Activated CD4-positive, alpha-beta memory T cell treated with anti-CD3 and anti-CD28 coated beads for 36 hours (primary cell): ENCODE measurements around the gene KRTAP4-7. TPM values are rescaled to one million over a fixed set of nuclear protein-coding genes. Genes with fewer than 3 reads are reported as not detected.
"Not testable (repeated sequence)": the region's sequence is repeated elsewhere in the genome, so short reads cannot be mapped to it uniquely, and the experiment has no call there.

Experiments
- CTCF ChIA-PET: fragments of 350-600 bp; sonication (Branson Sonifier 250); formaldehyde crosslinking; loops from one replicate; lab custom pipeline; 2021; ENCODE audit warnings: antibody characterized with exemption, inconsistent platforms; lab: Charles Lee
- POLR2A ChIA-PET: fragments of 350-600 bp; sonication (Branson Sonifier 250); formaldehyde crosslinking; loops from one replicate; lab custom pipeline; 2021; ENCODE audit warnings: antibody characterized with exemption; lab: Charles Lee
- DNase-seq: peaks from one replicate; pipeline ENCODE4 v3.0.0-alpha.2; 2020
- H3K27ac Mint-ChIP-seq: one replicate; pipeline ENCODE4 v1.8.0; 2021; ENCODE audit warnings: mixed read lengths
- H3K27me3 Mint-ChIP-seq: one replicate; pipeline ENCODE4 v1.8.0; 2021; ENCODE audit warnings: mixed read lengths
- H3K36me3 Mint-ChIP-seq: one replicate; pipeline ENCODE4 v1.8.0; 2021; ENCODE audit warnings: mixed read lengths
- H3K4me1 Mint-ChIP-seq: one replicate; pipeline ENCODE4 v1.8.0; 2021; ENCODE audit warnings: low read depth, mixed read lengths
- H3K4me3 Mint-ChIP-seq: one replicate; pipeline ENCODE4 v1.8.0; 2021; ENCODE audit warnings: mild to moderate bottlenecking, mixed read lengths
- H3K9me3 Mint-ChIP-seq: one replicate; pipeline ENCODE4 v1.8.0; 2021; ENCODE audit warnings: mixed read lengths
- intact Hi-C: fragments of 100-400 bp; cut with micrococcal nuclease; formaldehyde crosslinking; loops from one replicate; pipeline ENCODE4 v1.15.1; 2023
- total RNA-seq, 2 experiments: library from RNA; stranded (reverse); gene quantifications; one replicate each; pipeline ENCODE4 v1.2.3, GENCODE V29; 2021

Gene KRTAP4-7
- total RNA-seq, 2 experiments from 2014 or later, result not detected

DNA sequence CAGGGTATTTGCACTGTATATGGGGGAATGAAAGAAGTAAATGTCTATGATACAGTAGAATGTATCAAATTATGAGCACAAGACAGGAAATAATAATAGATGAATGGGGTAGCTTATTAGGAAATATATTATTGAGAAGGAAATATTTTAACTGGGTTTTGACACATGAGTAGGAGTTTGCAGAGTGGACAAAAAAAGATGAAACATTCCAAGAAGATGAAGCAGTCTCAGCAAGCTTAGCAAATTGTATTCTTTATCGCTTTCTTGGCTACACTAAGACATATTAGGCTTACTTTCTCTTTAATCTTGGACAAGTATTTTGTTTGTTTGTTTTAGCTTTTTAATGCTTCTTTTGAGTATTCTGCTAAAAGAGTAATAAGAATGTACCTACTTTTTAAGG is 19.9 kb downstream of the KRTAP4-7 start:
- no peaks in the 10 kb centered on the region for H3K9me3 Mint-ChIP-seq
- H3K4me3 Mint-ChIP-seq, result no peak overlapping the region
- H3K27me3 Mint-ChIP-seq, result peaks cover 15% of the 10 kb centered on the region
- ChIA-PET CTCF (no interaction called here), POLR2A (no interaction called here)
- H3K36me3 Mint-ChIP-seq, result no peaks in the 10 kb centered on the region
- intact Hi-C loops, result no loop called here
- H3K4me1 Mint-ChIP-seq, result peaks cover 6% of the 10 kb centered on the region
- no peak overlapping the region for H3K27ac Mint-ChIP-seq
- DNase-seq, result no peak

DNA sequence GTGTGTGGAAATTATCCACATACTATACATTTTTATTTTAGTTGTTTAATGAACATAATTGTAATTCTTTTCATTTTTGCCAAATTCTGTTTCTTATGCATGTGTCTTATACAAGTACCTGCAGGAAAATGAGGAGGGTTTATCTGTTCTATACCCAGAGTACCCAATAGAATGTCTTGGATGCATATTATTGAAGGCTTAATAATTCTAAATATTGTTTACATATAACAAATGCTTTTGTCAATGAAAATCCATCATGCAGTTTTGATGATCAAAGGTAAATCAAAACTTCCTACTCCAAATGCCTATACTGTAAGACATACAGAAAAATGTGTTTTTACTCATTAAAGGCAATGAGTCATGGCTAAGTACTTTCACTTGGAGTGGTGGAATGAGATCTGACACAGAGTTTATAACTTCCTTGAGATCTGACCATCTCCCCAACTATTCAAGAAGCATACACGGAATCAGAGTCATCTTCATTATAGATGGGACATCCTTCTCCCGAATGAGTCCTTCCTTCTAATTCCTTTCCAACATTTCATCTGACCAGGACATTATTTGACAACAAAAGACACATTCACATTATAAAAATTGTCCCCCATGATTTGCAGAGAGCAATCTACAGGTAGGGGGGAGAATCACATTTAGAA is 20.6 kb downstream of the KRTAP4-7 start:
- DNase-seq, H3K36me3 Mint-ChIP-seq, CTCF ChIA-PET, H3K4me1 Mint-ChIP-seq, H3K4me3 Mint-ChIP-seq, intact Hi-C loops, H3K9me3 Mint-ChIP-seq, H3K27ac Mint-ChIP-seq, POLR2A ChIA-PET: not testable (repeated sequence)
- H3K27me3 Mint-ChIP-seq, result peaks cover 15% of the 10 kb centered on the region

DNA sequence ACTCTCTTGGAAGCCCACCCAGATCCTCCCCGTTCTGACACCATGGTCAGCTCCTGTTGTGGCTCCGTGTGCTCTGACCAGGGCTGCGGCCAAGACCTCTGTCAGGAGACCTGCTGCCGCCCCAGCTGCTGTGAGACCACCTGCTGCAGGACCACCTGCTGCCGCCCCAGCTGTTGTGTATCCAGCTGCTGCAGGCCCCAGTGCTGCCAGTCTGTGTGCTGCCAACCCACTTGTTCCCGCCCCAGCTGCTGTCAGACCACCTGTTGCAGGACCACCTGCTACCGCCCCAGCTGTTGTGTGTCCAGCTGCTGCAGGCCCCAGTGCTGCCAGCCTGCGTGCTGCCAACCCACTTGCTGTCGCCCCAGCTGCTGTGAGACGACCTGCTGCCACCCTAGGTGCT is 21.4 kb downstream of the KRTAP4-7 start, which contains the start of gene KRTAP4-9:
Gene KRTAP4-9, plus strand, starts transcription at position 43 of the 400 bp plus-strand sequence. Its CDS starts 0 bp downstream, at position 43.
- H3K9me3 Mint-ChIP-seq, CTCF ChIA-PET, H3K4me3 Mint-ChIP-seq, POLR2A ChIA-PET, intact Hi-C loops, DNase-seq, H3K27ac Mint-ChIP-seq, H3K4me1 Mint-ChIP-seq, H3K36me3 Mint-ChIP-seq: not testable (repeated sequence)
- peaks cover 14% of the 10 kb centered on the region for H3K27me3 Mint-ChIP-seq

DNA sequence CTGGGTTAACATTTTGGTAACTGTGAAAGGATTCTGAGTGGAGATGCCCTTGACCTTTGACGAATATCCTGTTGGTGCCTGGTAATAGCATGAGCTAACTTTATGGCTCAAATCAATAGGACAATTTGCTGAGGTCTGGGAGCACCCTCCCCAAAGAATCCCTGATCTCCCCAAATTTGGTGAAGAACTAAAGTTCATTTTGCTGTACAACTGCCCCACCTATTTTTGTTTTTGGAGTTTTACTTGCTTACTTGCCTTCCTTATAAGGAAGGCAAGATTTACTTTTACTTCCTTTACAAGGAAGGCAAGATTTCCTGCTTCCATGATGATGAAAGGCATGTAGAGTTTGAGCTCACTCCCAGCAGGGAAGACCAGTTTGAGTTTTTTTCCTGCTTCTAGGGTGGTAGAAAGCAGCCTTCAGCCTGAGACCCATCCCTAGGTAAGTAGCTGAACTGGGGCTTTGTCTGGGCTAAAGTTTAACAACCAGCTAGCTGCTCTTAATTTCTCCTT is 24.0 kb downstream of the KRTAP4-7 start:
- Mint-ChIP-seq H3K4me3 (no peak overlapping the region), H3K27me3 (peaks cover 14% of the 10 kb centered on the region), H3K27ac (no peak overlapping the region), H3K4me1 (peaks cover 2% of the 10 kb centered on the region), H3K36me3 (no peaks in the 10 kb centered on the region), H3K9me3 (peaks cover 6% of the 10 kb centered on the region)
- ChIA-PET POLR2A (no interaction called here), CTCF (no interaction called here)
- no peak for DNase-seq
- intact Hi-C loops, result no loop called here

DNA sequence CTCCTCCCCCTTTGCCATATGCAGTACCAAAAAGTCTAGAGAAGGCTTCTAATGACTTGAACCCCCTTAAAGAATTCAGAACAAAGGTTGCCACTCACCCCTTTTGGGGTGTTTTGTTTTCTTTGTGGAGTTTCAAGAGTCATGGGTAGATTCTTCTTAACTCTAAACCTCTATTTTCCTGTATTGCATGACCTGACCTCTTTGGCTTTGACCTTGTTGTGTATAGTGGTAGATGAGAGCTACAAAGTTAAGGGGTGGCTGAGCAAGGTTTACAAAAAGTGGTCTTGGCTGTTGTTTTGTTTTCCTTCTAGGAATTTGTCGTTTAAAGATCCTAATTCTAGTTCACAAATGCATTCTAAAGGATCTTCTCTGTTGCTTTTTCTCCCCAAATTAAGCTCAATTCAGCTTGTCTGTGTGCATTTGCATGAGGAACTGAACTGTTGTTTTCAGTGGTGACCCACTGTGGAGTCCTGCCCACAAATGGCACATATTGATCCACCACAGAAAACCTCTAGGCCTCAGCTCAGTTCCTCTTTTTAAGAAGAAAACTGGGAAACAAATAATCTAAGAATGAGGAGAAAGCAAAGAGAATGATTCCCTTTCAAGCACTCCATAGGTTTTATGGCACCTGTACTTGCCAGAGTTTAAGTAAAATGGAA is 24.9 kb downstream of the KRTAP4-7 start:
- H3K27me3 Mint-ChIP-seq, result peaks cover 14% of the 10 kb centered on the region
- H3K4me1 Mint-ChIP-seq, intact Hi-C loops, H3K27ac Mint-ChIP-seq, H3K4me3 Mint-ChIP-seq, DNase-seq, H3K9me3 Mint-ChIP-seq, CTCF ChIA-PET, H3K36me3 Mint-ChIP-seq, POLR2A ChIA-PET: not testable (repeated sequence)

DNA sequence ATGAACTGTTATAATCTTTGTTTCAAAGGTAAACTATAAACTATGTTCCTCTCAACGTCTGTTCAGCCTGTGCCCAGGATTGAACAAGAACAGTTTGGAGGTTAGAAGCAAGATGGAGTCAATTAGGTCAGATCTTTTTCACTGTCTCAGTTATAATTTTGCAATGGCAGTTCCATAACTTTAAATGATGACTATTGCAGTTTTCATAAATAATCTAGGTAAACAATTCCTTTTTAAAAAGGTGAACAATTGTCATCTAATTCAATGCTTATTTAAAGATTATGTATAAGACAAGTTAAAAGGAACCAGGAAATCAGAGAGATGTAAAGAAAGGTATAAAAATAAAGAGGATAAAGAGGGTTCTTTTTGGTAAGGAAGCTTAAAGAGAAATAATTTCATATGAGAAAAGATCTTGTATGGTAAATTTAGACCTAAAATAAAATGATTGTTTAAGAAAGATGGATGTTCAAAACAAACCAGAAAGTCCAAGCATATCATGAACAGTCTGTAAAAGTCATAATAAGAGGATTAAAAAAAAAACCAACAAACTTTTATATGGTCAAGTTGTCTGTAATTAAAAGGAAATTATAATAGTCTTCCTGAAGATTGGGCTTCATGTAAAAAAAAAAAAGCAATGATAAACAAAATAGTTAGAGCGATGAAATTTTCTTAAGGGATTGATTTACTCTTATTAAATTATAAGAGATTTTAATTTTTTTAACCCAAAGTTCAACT is 27.4 kb downstream of the KRTAP4-7 start:
- CTCF ChIA-PET, result no interaction called here
- peaks cover 2% of the 10 kb centered on the region for H3K36me3 Mint-ChIP-seq
- H3K9me3 Mint-ChIP-seq, result peaks cover 8% of the 10 kb centered on the region
- peaks cover 7% of the 10 kb centered on the region for H3K27me3 Mint-ChIP-seq
- POLR2A ChIA-PET, result no interaction called here
- H3K4me1 Mint-ChIP-seq, result peaks cover 2% of the 10 kb centered on the region
- H3K27ac Mint-ChIP-seq, result no peak overlapping the region
- intact Hi-C loops, result no loop called here
- DNase-seq, result no peak
- no peak overlapping the region for H3K4me3 Mint-ChIP-seq

DNA sequence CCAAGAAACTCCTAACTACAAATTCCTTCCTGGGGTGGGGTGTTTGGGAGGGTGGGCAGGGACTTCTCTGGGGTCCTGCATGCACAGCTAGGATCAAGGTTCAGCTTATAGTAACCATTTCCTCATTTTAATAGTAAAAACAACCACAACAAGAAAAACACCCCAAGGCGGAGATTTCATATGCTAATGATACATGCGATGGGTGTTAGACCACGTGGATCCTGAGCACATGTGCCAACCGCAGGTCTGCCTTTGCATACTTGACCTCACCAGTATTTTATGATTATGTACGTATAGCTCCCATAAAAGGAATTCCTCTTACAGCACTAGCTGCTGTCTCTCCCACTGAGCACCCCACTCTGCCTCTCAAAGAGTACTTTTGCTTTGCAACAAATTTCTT is 32.3 kb downstream of the KRTAP4-7 start:
- no peak for DNase-seq
- Mint-ChIP-seq H3K4me3 (no peak overlapping the region), H3K36me3 (peaks cover 2% of the 10 kb centered on the region), H3K9me3 (peaks cover 4% of the 10 kb centered on the region), H3K27ac (no peak overlapping the region), H3K27me3 (peaks cover 4% of the 10 kb centered on the region), H3K4me1 (peaks cover 12% of the 10 kb centered on the region)
- intact Hi-C loops, result no loop called here
- POLR2A ChIA-PET, result no interaction called here
- CTCF ChIA-PET, result no interaction called here

DNA sequence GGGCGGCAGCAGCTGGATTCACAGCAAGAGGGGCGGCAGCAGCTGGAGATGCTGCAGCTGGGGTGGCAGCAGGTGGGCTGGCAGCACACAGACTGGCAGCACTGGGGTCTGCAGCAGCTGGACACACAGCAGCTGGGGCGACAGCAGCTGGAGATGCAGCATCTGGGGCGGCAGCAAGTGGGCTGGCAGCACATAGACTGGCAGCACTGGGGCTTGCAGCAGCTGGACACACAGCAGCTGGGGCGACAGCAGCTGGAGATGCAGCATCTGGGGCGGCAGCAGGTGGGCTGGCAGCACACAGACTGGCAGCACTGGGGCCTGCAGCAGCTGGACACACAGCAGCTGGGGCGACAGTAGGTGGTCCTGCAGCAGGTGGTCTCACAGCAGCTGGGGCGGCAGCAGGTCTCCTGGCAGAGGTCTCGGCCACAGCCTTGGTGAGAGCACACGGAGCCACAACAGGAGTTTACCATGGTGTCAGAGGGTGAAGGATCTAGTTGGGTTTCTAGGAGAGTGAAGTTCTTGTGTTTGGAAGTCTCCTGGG is 34.0 kb downstream of the KRTAP4-7 start, which contains the start of gene KRTAP4-11:
Gene KRTAP4-11, minus strand, starts transcription at position 528 of the 541 bp plus-strand sequence. Its CDS starts 58 bp downstream, at position 470.
- H3K9me3 Mint-ChIP-seq, result not testable (repeated sequence)

DNA sequence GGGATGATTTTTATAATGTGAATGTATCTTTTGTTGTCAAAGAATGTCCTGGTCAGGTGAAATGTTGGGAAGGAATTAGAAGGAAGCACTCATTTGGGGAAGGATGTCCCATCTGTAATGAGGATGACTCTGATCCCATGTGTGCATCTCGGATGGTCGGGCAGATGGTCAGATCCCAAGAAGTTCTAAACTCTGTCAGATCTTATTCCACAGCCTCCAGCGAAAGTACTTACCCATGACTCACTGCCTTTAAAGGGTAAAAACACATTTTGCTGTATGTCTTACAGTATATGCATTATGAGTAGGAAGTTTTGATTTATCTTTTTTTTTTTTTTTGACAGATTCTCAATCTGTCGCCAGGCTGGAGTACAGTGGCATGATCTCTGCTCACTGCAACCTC is 34.8 kb downstream of the KRTAP4-7 start:
- peaks cover 6% of the 10 kb centered on the region for H3K9me3 Mint-ChIP-seq
- CTCF ChIA-PET, result no interaction called here
- H3K4me3 Mint-ChIP-seq, result no peak overlapping the region
- no peak for DNase-seq
- intact Hi-C loops, result no loop called here
- H3K36me3 Mint-ChIP-seq, result no peaks in the 10 kb centered on the region
- peaks cover 4% of the 10 kb centered on the region for H3K27me3 Mint-ChIP-seq
- POLR2A ChIA-PET, result no interaction called here
- peaks cover 22% of the 10 kb centered on the region for H3K4me1 Mint-ChIP-seq
- H3K27ac Mint-ChIP-seq, result no peak overlapping the region

More for the DNA sequence above, 34.0 kb downstream of the KRTAP4-7 start, which contains the start of gene KRTAP4-11:
- intact Hi-C loops, H3K27me3 Mint-ChIP-seq, DNase-seq, POLR2A ChIA-PET, H3K36me3 Mint-ChIP-seq, H3K27ac Mint-ChIP-seq, H3K4me3 Mint-ChIP-seq: not testable (repeated sequence)
- H3K4me1 Mint-ChIP-seq, result peaks cover 16% of the 10 kb centered on the region
- CTCF ChIA-PET, result interaction anchor here (0.7 kb wide), 1 partner anchor 20 kb away, joined by 3 read pairs; no protein-coding TSS in a partner anchor

DNA sequence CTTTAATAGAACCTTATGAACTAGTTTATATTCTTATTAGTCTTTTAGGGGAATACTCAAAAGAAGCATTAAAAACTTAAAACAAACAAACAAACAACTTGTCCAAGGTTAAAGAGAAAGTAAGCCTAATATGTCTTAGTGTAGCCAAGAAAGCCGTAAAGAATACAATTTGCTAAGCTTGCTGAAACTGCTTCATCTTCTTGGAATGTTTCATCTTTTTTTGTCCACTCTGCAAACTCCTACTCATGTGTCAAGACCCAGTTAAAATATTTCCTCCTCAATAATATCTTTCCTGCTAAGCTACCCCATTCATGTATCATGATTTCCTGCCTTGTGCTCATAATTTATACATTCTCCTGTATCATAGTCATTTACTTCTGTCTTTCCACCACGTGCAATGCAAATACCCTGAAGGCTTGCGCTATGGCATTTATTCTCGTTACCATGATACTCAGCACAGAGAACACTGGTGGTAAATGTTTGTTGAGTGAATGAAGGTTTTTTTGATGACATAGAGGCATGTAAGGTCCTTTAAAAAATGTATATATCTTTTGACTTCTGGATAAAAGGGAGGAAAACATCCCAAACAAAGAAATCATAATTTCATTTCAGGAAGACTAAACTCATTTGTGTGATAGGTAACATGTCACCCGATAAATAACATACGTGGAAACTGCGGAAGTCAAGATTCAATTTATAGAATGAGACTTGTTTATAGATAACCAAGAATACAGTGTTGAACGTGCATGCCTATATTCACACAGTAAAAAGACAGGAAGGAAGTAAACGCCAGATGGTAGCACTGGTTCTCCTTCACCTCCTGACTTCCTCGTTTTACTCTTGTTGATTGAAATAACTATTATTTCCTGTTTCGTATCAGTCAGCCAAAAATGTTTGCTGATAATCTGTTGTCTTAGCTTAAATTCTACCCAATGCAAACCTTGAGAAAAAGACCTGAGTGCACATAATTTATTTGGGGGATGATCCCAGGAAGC is 36.0 kb downstream of the KRTAP4-7 start:
- intact Hi-C loops, H3K9me3 Mint-ChIP-seq, POLR2A ChIA-PET, H3K4me3 Mint-ChIP-seq, H3K27ac Mint-ChIP-seq, CTCF ChIA-PET, DNase-seq, H3K36me3 Mint-ChIP-seq, H3K27me3 Mint-ChIP-seq: not testable (repeated sequence)
- peaks cover 33% of the 10 kb centered on the region for H3K4me1 Mint-ChIP-seq

DNA sequence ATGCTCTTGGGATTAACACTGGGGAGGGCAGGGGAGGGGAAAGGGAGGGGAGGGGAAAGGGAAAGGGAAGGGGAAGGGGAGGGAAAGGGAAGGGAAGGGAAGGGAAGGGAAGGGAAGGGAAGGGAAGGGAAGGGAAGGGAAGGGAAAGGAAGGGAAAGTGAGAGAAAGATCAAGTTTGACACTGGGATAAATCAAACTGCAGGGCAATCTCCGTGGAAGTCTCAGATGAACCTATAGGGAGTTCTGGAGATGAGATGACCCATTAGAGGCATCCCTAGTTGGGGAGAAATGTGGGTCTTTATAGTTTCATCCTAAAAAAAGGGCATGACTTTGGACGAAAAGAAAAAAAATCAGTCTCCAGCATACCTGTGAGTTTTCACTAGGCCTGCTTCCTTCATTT is 37.8 kb downstream of the KRTAP4-7 start:
- ChIA-PET CTCF (no interaction called here), POLR2A (no interaction called here)
- no peaks in the 10 kb centered on the region for H3K36me3 Mint-ChIP-seq
- H3K27ac Mint-ChIP-seq, result no peak overlapping the region
- intact Hi-C loops, result no loop called here
- H3K9me3 Mint-ChIP-seq, result peaks cover 6% of the 10 kb centered on the region
- DNase-seq, result no peak
- no peak overlapping the region for H3K4me3 Mint-ChIP-seq
- H3K27me3 Mint-ChIP-seq, result peaks cover 4% of the 10 kb centered on the region
- H3K4me1 Mint-ChIP-seq, result peaks cover 45% of the 10 kb centered on the region
